Measurements from ENCODE around the gene DPP7. TPM values are rescaled to one million over a fixed set of nuclear protein-coding genes. Genes with fewer than 3 reads are reported as not detected.

DPP7 gene
- total and polyA plus RNA-seq, 2 donors (not counting 1 experiment from before 2014, with no cell fraction given): 324 to 506 TPM

GRCh38 chr9:137110911-137111787 is 3.4 kb downstream of the DPP7 start:
- H3K4me3 Mint-ChIP-seq: peak overlapping the region; percentile 32
- ATAC-seq (ENCODE audit: low read depth): no peak

More at GRCh38 chr9:137110911-137111787, 3.4 kb downstream of the DPP7 start:
- intact Hi-C loops (cut with micrococcal nuclease): no loop called here
- Histone ChIP-seq H2AFZ (ENCODE audit: insufficient read depth, low read depth, low read length, poor library complexity, severe bottlenecking) (no peak overlapping the region), H3K4me3 (ENCODE audit: control extremely low read depth in 1 of 5, extremely low read depth in 1 of 5, insufficient read depth in 1 of 5, low read depth in 2 of 5, low read length in 4 of 5) (no peak overlapping the region), H3K9ac (ENCODE audit: low read length) (no peak overlapping the region), H3K4me1 (ENCODE audit: control insufficient read depth in 2 of 2, insufficient read depth in 2 of 2, low read length in 2 of 2) (peaks cover 9 to 18% of the 10 kb centered on the region in 2 donors), H3K36me3 (replicated peaks in 1 of 2; ENCODE audit: control extremely low read depth in 1 of 2, control insufficient read depth in 1 of 2, extremely low read depth in 1 of 2, insufficient read depth in 2 of 2, low read length in 1 of 2) (peaks cover 0 to 62% of the 10 kb centered on the region in 2 experiments), H3K27ac (ENCODE audit: low read length in 2 of 2) (no peak overlapping the region), H4K20me1 (ENCODE audit: control insufficient read depth, insufficient read depth, low read length, poor library complexity, severe bottlenecking) (peaks cover 17% of the 10 kb centered on the region), H3K9me3 (ENCODE audit: control extremely low read depth in 1 of 3, control insufficient read depth in 2 of 3, insufficient read depth in 1 of 3, low read length in 2 of 3) (no peaks in the 10 kb centered on the region), H3K79me2 (ENCODE audit: control insufficient read depth, insufficient read depth, low read length) (peaks cover 21% of the 10 kb centered on the region), H3K27me3 (replicated peaks in 1 of 4; ENCODE audit: control extremely low read depth in 1 of 4, control insufficient read depth in 3 of 4, insufficient read depth in 4 of 4, low read length in 3 of 4) (no peaks in the 10 kb centered on the region), H3K4me2 (replicated peaks; ENCODE audit: low read depth, low read length, poor library complexity, severe bottlenecking) (no peak overlapping the region)
- Mint-ChIP-seq H3K4me1 (peaks cover 10% of the 10 kb centered on the region), H3K27me3 (no peaks in the 10 kb centered on the region), H3K27ac (no peak overlapping the region), H3K9me3 (ENCODE audit: insufficient read depth) (no peaks in the 10 kb centered on the region)
- DNase-seq: no peak
- 93% methylated on average over 22 of the region's 28 CpGs for WGBS (ENCODE audit: insufficient coverage)
- CTCF ChIA-PET: no interaction called here
- no peak for TF ChIP-seq CTCF (IDR thresholded peaks at IDR 0.05)
- no peak for TF ChIP-seq EZH2 (IDR thresholded peaks at IDR 0.05; ENCODE audit: borderline replicate concordance, insufficient read depth, low read depth, low read length, poor library complexity, severe bottlenecking)
- POLR2A ChIA-PET: interaction anchor here (0.9 kb wide), 1 partner anchor 26 kb away, joined by 6 read pairs; no protein-coding TSS in a partner anchor
